Keratinocyte (primary cell): ENCODE measurements around the gene ARMC8. TPM values are rescaled to one million over a fixed set of nuclear protein-coding genes. Genes with fewer than 3 reads are reported as not detected.

Experiments used
- DNase-seq: peaks from one replicate; pipeline ENCODE4 v3.0.0-alpha.2; 2011; ENCODE audit warnings: low read depth, missing footprints, low spot score
- FAIRE-seq: peaks from 2 replicates; lab custom pipeline; 2011; peaks lifted over from hg19 to GRCh38; lab: Jason Lieb, UNC
- H2AFZ ChIP-seq: 2 replicates; pipeline ENCODE4 v1.6.0; 2012; ENCODE audit warnings: low read length, control low read depth, inconsistent platforms; ENCODE audit not compliant: control insufficient read depth
- H3K27ac ChIP-seq: 2 replicates; pipeline ENCODE4 v1.5.1; 2011; ENCODE audit warnings: low read length; ENCODE audit not compliant: control insufficient read depth, insufficient read depth
- H3K27me3 ChIP-seq: 3 replicates; pipeline ENCODE4 v1.6.0; 2011; ENCODE audit warnings: low read length; ENCODE audit not compliant: control insufficient read depth, insufficient read depth; ENCODE audit errors: extremely low read depth
- H3K36me3 ChIP-seq, 2 experiments: 2 replicates in 1 of 2; 3 replicates in 1 of 2; pipeline ENCODE4 v1.5.1; 2011; ENCODE audit warnings: low read length in 2 of 2, mild to moderate bottlenecking in 1 of 2; ENCODE audit not compliant: control insufficient read depth in 2 of 2, insufficient read depth in 2 of 2; ENCODE audit errors: extremely low read depth in 1 of 2
- H3K4me1 ChIP-seq: 3 replicates; pipeline ENCODE4 v1.5.1; 2011; ENCODE audit warnings: low read length; ENCODE audit not compliant: control insufficient read depth, insufficient read depth; ENCODE audit errors: extremely low read depth
- H3K4me2 ChIP-seq: 3 replicates; pipeline ENCODE4 v1.6.0; 2011; ENCODE audit warnings: low read depth, low read length; ENCODE audit not compliant: control insufficient read depth, insufficient read depth; ENCODE audit errors: extremely low read depth
- H3K4me3 ChIP-seq, 3 experiments: fragments of 200-600 bp in 1 of 3; sonication (generic) in 1 of 3; 2 replicates in 2 of 3; 3 replicates in 1 of 3; pipeline ENCODE4 v1.5.1; 2011 to 2016; ENCODE audit warnings: low read length in 3 of 3, mild to moderate bottlenecking in 3 of 3, control low read depth in 2 of 3, inconsistent platforms in 1 of 3, low read depth in 1 of 3, mixed read lengths in 1 of 3, mixed run types in 1 of 3, moderate library complexity in 1 of 3; ENCODE audit not compliant: control insufficient read depth in 2 of 3, insufficient read depth in 2 of 3; ENCODE audit errors: extremely low read depth in 1 of 3
- H3K79me2 ChIP-seq: 2 replicates; pipeline ENCODE4 v1.6.0; 2012; ENCODE audit warnings: low read length; ENCODE audit not compliant: control insufficient read depth, insufficient read depth
- H3K9ac ChIP-seq: 3 replicates; pipeline ENCODE4 v1.6.0; 2011; ENCODE audit warnings: low read length; ENCODE audit not compliant: control insufficient read depth, insufficient read depth; ENCODE audit errors: extremely low read depth
- H3K9me1 ChIP-seq: 3 replicates; pipeline ENCODE4 v1.6.0; 2011; ENCODE audit warnings: low read length; ENCODE audit not compliant: control insufficient read depth, insufficient read depth; ENCODE audit errors: extremely low read depth
- H3K9me3 ChIP-seq: 2 replicates; pipeline ENCODE4 v1.5.1; 2012; ENCODE audit warnings: low read depth, low read length; ENCODE audit not compliant: control insufficient read depth
- H4K20me1 ChIP-seq: 3 replicates; pipeline ENCODE4 v1.6.0; 2011; ENCODE audit warnings: low read length; ENCODE audit not compliant: control insufficient read depth, insufficient read depth; ENCODE audit errors: extremely low read depth
- CTCF ChIP-seq, 3 experiments: IDR thresholded peaks in 1 of 3; conservative IDR thresholded peaks in 1 of 3; optimal IDR thresholded peaks in 1 of 3; 2 replicates in 2 of 3; 3 replicates in 1 of 3; pipeline versions ENCODE3 to v1.5.1; 2011; ENCODE audit warnings: low read length in 3 of 3, mild to moderate bottlenecking in 3 of 3, moderate library complexity in 2 of 3, control low read depth in 1 of 3, inconsistent platforms in 1 of 3; ENCODE audit not compliant: insufficient read depth in 2 of 3; ENCODE audit errors: extremely low read depth in 1 of 3
- EZH2 ChIP-seq: IDR thresholded peaks from one replicate; pipeline ENCODE4 v1.6.1; 2012; ENCODE audit warnings: inconsistent platforms, mild to moderate bottlenecking, low read length, moderate library complexity
- dilution Hi-C: fragments of 300-500 bp; cut with MboI; formaldehyde crosslinking; loops from one replicate; pipeline ENCODE4 v1.7.0; 2020; ENCODE audit warnings: low sequenced_read_pairs; ENCODE audit not compliant: extremely low pct_ligation_motif_present
- polyA plus RNA-seq, 5 experiments: library from polyadenylated mRNA; depleted of rRNA in 3 of 5; stranded (reverse) in 3 of 5; stranded (forward) in 1 of 5; unstranded in 1 of 5; fragments of >200 nt; gene quantifications; 1 replicate in 1 of 5; 2 replicates in 3 of 5; 3 replicates in 1 of 5; pipeline versions ENCODE4 v1.2.1 to v1.2.3, GENCODE V29; 2011 to 2012; ENCODE audit warnings: missing spikeins in 2 of 5, low read depth in 1 of 5, low replicate concordance in 1 of 5

Gene ARMC8
- polyA plus RNA-seq, 1 donor (not counting 4 experiments of a cell fraction or from before 2014, with no cell fraction given), result 50.8 TPM

GRCh38 chr3:138148503-138148902 is 38.6 kb upstream of the ARMC8 start:
- Histone ChIP-seq H3K4me1 (no peaks in the 10 kb centered on the region), H3K36me3 (no peaks in the 10 kb centered on the region), H3K79me2 (no peaks in the 10 kb centered on the region), H3K27me3 (no peaks in the 10 kb centered on the region), H2AFZ (no peak overlapping the region), H4K20me1 (no peaks in the 10 kb centered on the region), H3K9me1 (no peaks in the 10 kb centered on the region), H3K9ac (no peak overlapping the region), H3K4me3 (no peak overlapping the region), H3K9me3 (no peaks in the 10 kb centered on the region), H3K27ac (no peak overlapping the region), H3K4me2 (no peak overlapping the region)
- dilution Hi-C loops, result no loop called here
- DNase-seq, result no peak
- no peak for TF ChIP-seq EZH2
- no peak for FAIRE-seq

- Histone ChIP-seq H3K27me3 (no peaks in the 10 kb centered on the region), H3K9ac (no peak overlapping the region), H3K79me2 (no peaks in the 10 kb centered on the region), H3K4me2 (no peak overlapping the region), H2AFZ (no peak overlapping the region), H3K9me3 (no peaks in the 10 kb centered on the region), H3K4me3 (no peak overlapping the region), H4K20me1 (no peaks in the 10 kb centered on the region), H3K9me1 (no peaks in the 10 kb centered on the region), H3K4me1 (no peaks in the 10 kb centered on the region), H3K36me3 (no peaks in the 10 kb centered on the region), H3K27ac (no peak overlapping the region)
- no peak for FAIRE-seq
- dilution Hi-C loops, result no loop called here
- TF ChIP-seq EZH2 (no peak), CTCF (optimal IDR thresholded peaks at IDR 0.05 in 1 of 3, IDR thresholded peaks at IDR 0.05 in 1 of 3, conservative IDR thresholded peaks at IDR 0.05 in 1 of 3; ENCODE audit: extremely low read depth in 1 of 3, insufficient read depth in 2 of 3, low read length in 3 of 3) (no peak)
- DNase-seq, result no peak
These were observed 32.6 kb upstream of the ARMC8 start for GRCh38 chr3:138154534-138154933.

- H3K4me3 ChIP-seq, result no peak overlapping the region
- no peaks in the 10 kb centered on the region for H3K4me1 ChIP-seq
- H4K20me1 ChIP-seq, result no peaks in the 10 kb centered on the region
- DNase-seq, result no peak
- H3K9ac ChIP-seq, result no peak overlapping the region
- no peaks in the 10 kb centered on the region for H3K9me1 ChIP-seq
- no peak for FAIRE-seq
- no peaks in the 10 kb centered on the region for H3K79me2 ChIP-seq
- H3K27me3 ChIP-seq, result no peaks in the 10 kb centered on the region
- TF ChIP-seq CTCF (optimal IDR thresholded peaks at IDR 0.05 in 1 of 3, IDR thresholded peaks at IDR 0.05 in 1 of 3, conservative IDR thresholded peaks at IDR 0.05 in 1 of 3; ENCODE audit: extremely low read depth in 1 of 3, insufficient read depth in 2 of 3, low read length in 3 of 3) (no peak), EZH2 (no peak)
- no peaks in the 10 kb centered on the region for H3K9me3 ChIP-seq
- H3K4me2 ChIP-seq, result no peak overlapping the region
- H2AFZ ChIP-seq, result no peak overlapping the region
- dilution Hi-C loops, result no loop called here
- H3K36me3 ChIP-seq, result peaks cover 4 to 9% of the 10 kb centered on the region in 2 experiments
- H3K27ac ChIP-seq, result no peak overlapping the region
These were observed 29.4 kb upstream of the ARMC8 start for GRCh38 chr3:138157743-138158142.
